B cell (primary cell): Measurements from ENCODE around the gene ARFGAP2. TPM values are rescaled to one million over a fixed set of nuclear protein-coding genes. Genes with fewer than 3 reads are reported as not detected.
"Not testable (repeated sequence)": the region's sequence is repeated elsewhere in the genome, so short reads cannot be mapped to it uniquely, and the experiment has no call there.

Experiments
- ATAC-seq: fragments of 200-7000 bp; cut with Tn5 transposase; one replicate; pipeline ENCODE4 v1.10.0; 2021; ENCODE audit warnings: low read depth, mild to moderate bottlenecking, moderate number of reproducible peaks, moderate library complexity
- CTCF ChIA-PET: fragments of 350-600 bp; sonication (Branson Sonifier 250); formaldehyde crosslinking; loops from one replicate; lab custom pipeline; 2021; ENCODE audit warnings: antibody characterized with exemption, inconsistent platforms; lab: Charles Lee
- POLR2A ChIA-PET: fragments of 350-600 bp; sonication (Branson Sonifier 250); formaldehyde crosslinking; loops from one replicate; lab custom pipeline; 2021; ENCODE audit warnings: antibody characterized with exemption; lab: Charles Lee
- DNase-seq: peaks from one replicate; pipeline ENCODE4 v3.0.0; 2013
- H2AFZ ChIP-seq: 2 replicates; pipeline ENCODE4 v1.6.1; 2012; ENCODE audit warnings: mild to moderate bottlenecking, low read depth, low read length; ENCODE audit not compliant: insufficient read depth, poor library complexity, severe bottlenecking
- H3K27ac ChIP-seq, 2 donors: 1 replicate in 1 of 2; 2 replicates in 1 of 2; pipeline ENCODE4 v1.5.1; 2012 to 2013; ENCODE audit warnings: low read length in 2 of 2, mild to moderate bottlenecking in 2 of 2, moderate library complexity in 1 of 2
- H3K27me3 ChIP-seq, 4 experiments: fragments of 200-600 bp in 1 of 4; sonication (generic) in 1 of 4; replicated peaks in 1 of 4; 1 replicate in 2 of 4; 2 replicates in 2 of 4; pipeline versions ENCODE4 v1.6.1 to v1.7.0; 2013 to 2016; ENCODE audit warnings: low read length in 3 of 4, mild to moderate bottlenecking in 2 of 4, mixed read lengths in 1 of 4, moderate library complexity in 1 of 4; ENCODE audit not compliant: insufficient read depth in 4 of 4, control insufficient read depth in 3 of 4; ENCODE audit errors: control extremely low read depth in 1 of 4
- H3K36me3 ChIP-seq, 2 experiments: replicated peaks in 1 of 2; 1 replicate in 1 of 2; 2 replicates in 1 of 2; pipeline versions ENCODE4 v1.6.1 to v1.7.1; 2013; ENCODE audit warnings: low read length in 1 of 2; ENCODE audit not compliant: insufficient read depth in 2 of 2, control insufficient read depth in 1 of 2; ENCODE audit errors: control extremely low read depth in 1 of 2, extremely low read depth in 1 of 2
- H3K4me1 ChIP-seq, 2 donors: fragments of 200-600 bp in 1 of 2; sonication (generic) in 1 of 2; 1 replicate in 1 of 2; 2 replicates in 1 of 2; pipeline versions ENCODE4 v1.5.1 to v1.6.1; 2013 to 2017; ENCODE audit warnings: low read length in 2 of 2; ENCODE audit not compliant: control insufficient read depth in 2 of 2, insufficient read depth in 2 of 2
- H3K4me2 ChIP-seq: replicated peaks from 2 replicates; pipeline ENCODE3; 2012; ENCODE audit warnings: mild to moderate bottlenecking, low read depth, low read length; ENCODE audit not compliant: poor library complexity, severe bottlenecking
- H3K4me3 ChIP-seq, 5 experiments: fragments of 200-600 bp in 1 of 5; sonication (generic) in 1 of 5; 1 replicate in 3 of 5; 2 replicates in 2 of 5; pipeline versions ENCODE4 v1.5.1 to v1.7.0; 2011 to 2016; ENCODE audit warnings: low read length in 4 of 5, mild to moderate bottlenecking in 4 of 5, low read depth in 2 of 5, control low read depth in 1 of 5, moderate library complexity in 1 of 5; ENCODE audit not compliant: insufficient read depth in 1 of 5; ENCODE audit errors: control extremely low read depth in 1 of 5, extremely low read depth in 1 of 5
- H3K79me2 ChIP-seq: fragments of 200-600 bp; sonication (generic); one replicate; pipeline ENCODE4 v1.6.0; 2016; ENCODE audit warnings: low read length; ENCODE audit not compliant: control insufficient read depth, insufficient read depth
- H3K9ac ChIP-seq: fragments of 200-600 bp; sonication (generic); 2 replicates; pipeline ENCODE4 v1.6.1; 2017; ENCODE audit warnings: mild to moderate bottlenecking, low read length, moderate library complexity
- H3K9me3 ChIP-seq, 3 donors: one replicate each; pipeline versions ENCODE4 v1.6.1 to v1.7.1; 2013; ENCODE audit warnings: low read length in 2 of 3; ENCODE audit not compliant: control insufficient read depth in 2 of 3, insufficient read depth in 1 of 3; ENCODE audit errors: control extremely low read depth in 1 of 3
- H4K20me1 ChIP-seq: 2 replicates; pipeline ENCODE4 v1.6.0; 2012; ENCODE audit warnings: mild to moderate bottlenecking, low read length; ENCODE audit not compliant: insufficient read depth, control insufficient read depth, poor library complexity, severe bottlenecking
- H3K27ac Mint-ChIP-seq: one replicate; pipeline ENCODE4 v1.8.0; 2021; ENCODE audit warnings: mixed read lengths
- H3K27me3 Mint-ChIP-seq: one replicate; pipeline ENCODE4 v1.8.0; 2021; ENCODE audit warnings: mixed read lengths
- H3K4me1 Mint-ChIP-seq: one replicate; pipeline ENCODE4 v1.8.0; 2021; ENCODE audit warnings: mixed read lengths
- H3K4me3 Mint-ChIP-seq: one replicate; pipeline ENCODE4 v1.8.0; 2021; ENCODE audit warnings: mixed read lengths
- H3K9me3 Mint-ChIP-seq: one replicate; pipeline ENCODE4 v1.8.0; 2022; ENCODE audit warnings: mixed read lengths; ENCODE audit not compliant: insufficient read depth
- CTCF ChIP-seq: fragments of 200-600 bp; IDR thresholded peaks from one replicate; pipeline ENCODE4 v1.8.0; 2022; ENCODE audit warnings: antibody characterized with exemption, mild to moderate bottlenecking
- EZH2 ChIP-seq: IDR thresholded peaks from 2 replicates; pipeline ENCODE4 v1.6.1; 2012; ENCODE audit warnings: borderline replicate concordance, low read depth, mild to moderate bottlenecking, moderate library complexity, low read length; ENCODE audit not compliant: insufficient read depth, poor library complexity, severe bottlenecking
- WGBS: methylation state at CpG from one replicate; pipeline ENCODE4 v1.1.5; 2013; ENCODE audit warnings: missing lambda C conversion rate; ENCODE audit not compliant: insufficient coverage; 5-methylcytosine and 5-hydroxymethylcytosine counted together
- intact Hi-C: fragments of 100-400 bp; cut with micrococcal nuclease; formaldehyde crosslinking; loops from one replicate; pipeline ENCODE4 v1.10.0; 2022
- polyA plus RNA-seq: library from polyadenylated mRNA; depleted of rRNA; stranded (reverse); fragments of >200 nt; gene quantifications from 2 replicates; pipeline ENCODE4 v1.2.3, GENCODE V29; 2012
- total RNA-seq, 2 donors: library from RNA; stranded (reverse); fragments of 120-200 nt in 1 of 2; gene quantifications; 1 replicate in 1 of 2; 2 replicates in 1 of 2; pipeline versions ENCODE4 v1.2.3 to v1.2.4, GENCODE V29; 2013 to 2022

The ARFGAP2 gene
- total and polyA plus RNA-seq, 2 donors (not counting 1 experiment from before 2014, with no cell fraction given), result 141 to 200 TPM

GRCh38 chr11:47201015-47201414 is 24.3 kb upstream of the ARFGAP2 start:
- no peak overlapping the region for H3K4me3 ChIP-seq
- Mint-ChIP-seq H3K4me3 (no peak overlapping the region), H3K4me1 (no peaks in the 10 kb centered on the region), H3K27me3 (peaks cover 5% of the 10 kb centered on the region), H3K9me3 (no peaks in the 10 kb centered on the region), H3K27ac (no peak overlapping the region)
- intact Hi-C loops, result no loop called here
- TF ChIP-seq EZH2 (no peak), CTCF (no peak)
- no peak for ATAC-seq
- POLR2A ChIA-PET, result no interaction called here
- WGBS, result 86% methylated on average over 4 of the region's 4 CpGs
- H3K4me2 ChIP-seq, result no peak overlapping the region
- CTCF ChIA-PET, result no interaction called here
- no peaks in the 10 kb centered on the region for H4K20me1 ChIP-seq
- no peaks in the 10 kb centered on the region for H3K36me3 ChIP-seq
- H3K9ac ChIP-seq, result no peak overlapping the region
- no peaks in the 10 kb centered on the region for H3K9me3 ChIP-seq
- no peaks in the 10 kb centered on the region for H3K27me3 ChIP-seq
- no peaks in the 10 kb centered on the region for H3K79me2 ChIP-seq
- no peak overlapping the region for H2AFZ ChIP-seq
- no peaks in the 10 kb centered on the region for H3K4me1 ChIP-seq
- no peak overlapping the region for H3K27ac ChIP-seq
- DNase-seq, result no peak

- WGBS, result 100% methylated on average over 6 of the region's 9 CpGs
- POLR2A ChIA-PET, result not testable (repeated sequence)
- peaks cover 17% of the 10 kb centered on the region for H3K27me3 Mint-ChIP-seq
These were observed 21.5 kb upstream of the ARFGAP2 start for GRCh38 chr11:47198161-47198560.

More at GRCh38 chr11:47198161-47198560, 21.5 kb upstream of the ARFGAP2 start:
- H3K79me2 ChIP-seq, DNase-seq, H3K4me3 Mint-ChIP-seq, H3K27ac Mint-ChIP-seq, H3K36me3 ChIP-seq, H3K9me3 Mint-ChIP-seq, ATAC-seq, H3K27ac ChIP-seq, CTCF ChIA-PET, H2AFZ ChIP-seq, H3K9me3 ChIP-seq, H3K4me3 ChIP-seq, H3K4me1 Mint-ChIP-seq, intact Hi-C loops, H4K20me1 ChIP-seq, H3K27me3 ChIP-seq, H3K9ac ChIP-seq, H3K4me1 ChIP-seq, H3K4me2 ChIP-seq: not testable (repeated sequence)
